NCI-H146 (cell line): Measurements from ENCODE around the gene TRIM63.

Source experiments
- DNase-seq: peaks from one replicate; lab custom pipeline; 2025; lab: John Stamatoyannopoulos, UW

Gene TRIM63

GRCh38 chr1:26016258-26016952, 51.0 kb downstream of the TRIM63 start:
- DNase-seq, result no peak

DNA sequence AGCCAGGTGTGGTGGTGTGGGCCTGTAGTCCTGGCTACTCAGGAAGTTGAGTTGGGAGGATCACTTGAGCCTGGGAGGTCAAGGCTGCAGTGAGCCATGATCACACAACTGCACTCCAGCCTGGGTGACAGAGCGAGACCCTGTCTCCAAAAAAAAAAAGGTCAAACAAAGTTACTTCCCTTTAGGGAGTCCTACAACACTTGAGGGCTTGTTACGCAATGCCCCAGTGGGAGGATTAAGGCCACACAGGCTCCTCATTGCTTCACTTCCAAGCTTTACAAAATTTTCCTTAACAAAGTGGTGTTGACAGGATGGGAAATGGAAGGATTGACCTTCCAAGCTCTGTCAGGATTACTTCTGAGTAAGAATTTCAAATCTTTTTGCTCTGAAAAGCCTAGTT, 52.1 kb downstream of the TRIM63 start:
- DNase-seq, result no peak

- DNase-seq, result no peak
Measured at GRCh38 chr1:26014179-26014578, 53.3 kb downstream of the TRIM63 start.

DNA sequence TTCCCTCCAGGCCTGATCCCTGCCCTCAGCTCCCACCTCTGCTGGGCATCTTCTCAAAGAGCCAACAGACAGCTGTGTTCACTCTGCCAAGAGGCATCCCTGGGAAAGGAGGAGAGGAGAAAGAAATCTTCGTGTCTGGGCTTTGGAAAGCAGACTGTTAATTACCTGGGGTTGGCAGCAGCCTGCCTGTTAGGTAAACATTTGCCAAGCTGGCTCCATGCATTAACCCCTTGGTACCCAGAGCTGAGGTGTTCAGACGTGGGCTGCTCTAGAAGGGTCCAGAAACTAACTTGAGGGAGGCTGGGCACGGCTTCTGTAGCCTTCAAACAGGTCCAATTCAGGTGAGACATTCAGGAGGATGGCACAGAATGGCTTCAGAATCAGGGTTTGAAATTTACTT, 54.6 kb downstream of the TRIM63 start:
- DNase-seq, result no peak

- no peak for DNase-seq
Measured at GRCh38 chr1:26010825-26011224, 56.6 kb downstream of the TRIM63 start.

- peak; percentile 45 for DNase-seq
Measured at GRCh38 chr1:26009796-26010447, 57.5 kb downstream of the TRIM63 start.

DNA sequence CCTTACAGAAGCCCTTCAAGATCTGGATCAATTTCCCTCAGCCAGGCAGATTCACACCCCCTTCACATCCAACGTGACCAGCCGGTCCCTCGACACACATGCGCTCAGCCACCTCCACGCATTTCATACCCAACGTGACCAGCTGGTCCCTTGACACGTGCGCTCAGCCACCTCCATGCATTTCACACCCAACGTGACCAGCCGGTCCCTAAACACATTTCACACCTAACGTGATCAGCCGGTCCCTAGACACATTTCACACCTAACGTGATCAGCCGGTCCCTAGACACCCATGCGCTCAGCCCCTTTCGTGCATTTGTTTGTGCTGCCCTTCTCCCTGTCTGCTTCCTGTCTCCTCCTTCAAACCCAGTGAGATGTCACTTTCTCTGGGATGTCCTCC, 60.7 kb downstream of the TRIM63 start:
- DNase-seq, result no peak

- no peak for DNase-seq
Measured at GRCh38 chr1:26005434-26006105, 61.9 kb downstream of the TRIM63 start.

- DNase-seq, result no peak
Measured at GRCh38 chr1:26003756-26004155, 63.7 kb downstream of the TRIM63 start.

DNA sequence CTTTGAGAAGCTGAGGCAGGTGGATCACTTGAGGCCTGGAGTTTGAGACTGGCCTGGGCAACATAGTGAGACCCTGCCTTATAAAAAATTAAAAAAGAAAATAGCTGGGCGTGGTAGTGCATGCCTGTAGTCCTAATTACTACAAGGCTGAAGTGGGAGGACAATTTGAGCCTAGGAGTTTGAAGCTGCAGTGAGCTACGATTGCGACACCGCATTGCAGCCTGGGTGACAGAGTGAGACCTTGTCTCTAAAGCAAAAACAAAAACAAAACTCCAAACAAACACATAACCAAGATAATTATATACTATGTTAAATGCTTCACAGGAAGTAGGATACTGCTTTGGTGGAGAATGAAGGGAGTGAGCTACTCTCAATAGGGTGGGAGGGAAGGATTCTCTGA, 64.2 kb downstream of the TRIM63 start:
- DNase-seq, result no peak
